ENCODE data around the gene ABCF1. TPM values are rescaled to one million over a fixed set of nuclear protein-coding genes. Genes with fewer than 3 reads are reported as not detected.

ABCF1 gene
- total and polyA plus RNA-seq, 2 of the 8 experiments (the other 6 are each of a cell fraction or from before 2014, with no cell fraction given), result 48.8 to 123 TPM

GRCh38 chr6:30615219-30615957 lies 44.1 kb downstream of the ABCF1 start:
- no peaks in the 10 kb centered on the region for H3K9me3 ChIP-seq (ENCODE audit: insufficient read depth in 2 of 2, low read depth in 1 of 2, low read length in 1 of 2)
- peaks cover 4 to 67% of the 10 kb centered on the region in 2 experiments; a peak in 3 of 4 replicates for H3K79me2 ChIP-seq (ENCODE audit: control insufficient read depth in 1 of 2, insufficient read depth in 2 of 2, low read length in 2 of 2)
- CTCF ChIA-PET (ENCODE audit: partially characterized antibody), result interaction anchor here (1.6 to 1.7 kb wide), 2 partner anchors 14 to 18 kb away, joined by 4 to 7 read pairs; no protein-coding TSS in a partner anchor
- peak overlapping the region; percentile 38 for H3K56ac ChIP-seq (replicated peaks; ENCODE audit: insufficient read length, low read depth, low read length)
- peak overlapping the region; percentile 90 to 97 (median 96) for H3K4me3 ChIP-seq (ENCODE audit: extremely low read depth in 1 of 4, insufficient read depth in 2 of 4, low read depth in 3 of 4, low read length in 4 of 4)
- peak overlapping the region; percentile 98; the same call in 1 of the 2 replicates for H4K8ac ChIP-seq (ENCODE audit: extremely low read depth, insufficient read depth, low read length)
- H2BK5ac ChIP-seq (ENCODE audit: low read depth, low read length), result peak overlapping the region; percentile 93
- no peak overlapping the region for H4K91ac ChIP-seq (replicated peaks; ENCODE audit: insufficient read length, low read length)
- no peak overlapping the region for H3K14ac ChIP-seq (ENCODE audit: insufficient read length)
- peaks cover 9% of the 10 kb centered on the region; the same call in 1 of the 2 replicates for H3K79me1 ChIP-seq (ENCODE audit: low read depth, low read length)
- H2BK12ac ChIP-seq (ENCODE audit: low read depth, low read length), result peak overlapping the region; percentile 91; the same call in 1 of the 2 replicates
- H3K18ac ChIP-seq (ENCODE audit: extremely low read depth, low read length), result peak overlapping the region; percentile 21; the same call in 1 of the 2 replicates
- POLR2A ChIA-PET (ENCODE audit: partially characterized antibody), result interaction anchor here (0.7 to 4.8 kb wide), 50 partner anchors 7 to 550 kb away, joined by 3 to 443 read pairs (median 5); partner anchors contain the start of genes ABCF1, ATAT1, C6orf136 and DHX16
- H3K27me3 ChIP-seq (replicated peaks in 1 of 4; ENCODE audit: control insufficient read depth in 3 of 4, extremely low read depth in 1 of 4, insufficient read depth in 3 of 4, low read length in 3 of 4), result no peaks in the 10 kb centered on the region
- DNase-seq (ENCODE audit: low read depth in 1 of 2, low spot score in 2 of 2) (peak; percentile 63 to 73), FAIRE-seq (no peak)
- peaks cover 14% of the 10 kb centered on the region for H3K23me2 ChIP-seq (ENCODE audit: low read depth, low read length)
- peaks cover 6 to 44% (median 15%) of the 10 kb centered on the region in 4 experiments for H3K36me3 ChIP-seq (ENCODE audit: control insufficient read depth in 2 of 4, insufficient read depth in 4 of 4, low read length in 3 of 4)
- peak overlapping the region; percentile 84 for H4K5ac ChIP-seq (ENCODE audit: insufficient read length, low read depth, low read length)
- H3K4ac ChIP-seq (replicated peaks; ENCODE audit: insufficient read length, low read depth, low read length), result no peak overlapping the region
- peak overlapping the region; percentile 91; the same call in 1 of the 2 replicates for H2AK5ac ChIP-seq (ENCODE audit: low read depth, low read length)
- WGBS, 2 experiments (ENCODE audit: extremely low coverage in 1 of 2, insufficient coverage in 1 of 2, insufficient read length in 1 of 2, insufficient replicate concordance in 2 of 2, low coverage in 1 of 2, low lambda C conversion rate in 2 of 2, missing lambda C conversion rate in 1 of 2), result 1% methylated on average over 10 of the region's 10 CpGs; no CpG with 5 or more reads in 1 of the 2 experiments
- H3K9ac ChIP-seq (replicated peaks in 1 of 4; ENCODE audit: extremely low read depth in 1 of 4, low read depth in 3 of 4, low read length in 3 of 4), result peak overlapping the region; percentile 99 to 100 (median 100)
- peak overlapping the region; percentile 98 for H3K27ac ChIP-seq (ENCODE audit: low read depth, low read length)
- peak overlapping the region; percentile 96 to 98 for H3K4me2 ChIP-seq (ENCODE audit: insufficient read depth in 1 of 2, low read depth in 2 of 2, low read length in 2 of 2)
- no peak overlapping the region for H2BK20ac ChIP-seq (ENCODE audit: low read length)
- no peak overlapping the region for H3K23ac ChIP-seq (ENCODE audit: insufficient read length)
- H2BK120ac ChIP-seq (replicated peaks; ENCODE audit: low read depth, low read length), result no peak overlapping the region
- peaks cover 0 to 6% (median 4%) of the 10 kb centered on the region in 4 experiments; a peak in 4 of 7 replicates for H3K4me1 ChIP-seq (replicated peaks in 1 of 4; ENCODE audit: control insufficient read depth in 3 of 4, insufficient read depth in 4 of 4, low read length in 3 of 4)
- H2BK15ac ChIP-seq (ENCODE audit: low read length), result no peak overlapping the region
- H4K20me1 ChIP-seq (replicated peaks in 1 of 2; ENCODE audit: control insufficient read depth in 1 of 2, insufficient read depth in 2 of 2, low read length in 2 of 2), result peaks cover 1 to 4% of the 10 kb centered on the region in 2 experiments
- no peak overlapping the region for H2AFZ ChIP-seq (ENCODE audit: low read length)
- peak; percentile 84 for TF ChIP-seq TAF1 (IDR thresholded peaks at IDR 0.05; ENCODE audit: low read depth, low read length)
